ENCODE results near the gene LZTS2. TPM values are rescaled to one million over a fixed set of nuclear protein-coding genes. Genes with fewer than 3 reads are reported as not detected.

The LZTS2 gene
- total and polyA plus RNA-seq, 7 donors, result 10.9 to 169 (median 82.3) TPM

DNA sequence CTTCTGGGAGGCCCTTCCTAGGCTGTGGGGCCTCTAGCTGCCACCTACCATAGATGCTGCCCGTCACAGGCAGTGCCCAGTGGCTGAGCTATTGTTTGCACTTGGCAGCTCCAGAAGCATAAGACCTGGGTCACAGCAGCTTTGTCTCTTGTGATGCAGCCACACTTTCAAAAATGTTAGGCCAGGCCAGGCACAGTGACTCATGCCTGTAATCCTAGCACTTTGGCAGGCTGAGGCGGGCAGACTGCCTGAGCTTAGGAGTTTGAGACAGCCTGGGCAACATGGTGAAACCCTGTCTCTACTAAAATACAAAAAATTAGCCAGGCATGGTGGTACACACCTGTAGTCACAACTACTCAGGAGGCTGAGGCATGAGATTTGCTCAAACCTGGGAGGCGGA, 52.7 kb downstream of the LZTS2 start:
- intact Hi-C loops (cut with DNase I), result no loop called here
- peaks cover 0 to 10% (median 8%) of the 10 kb centered on the region in 4 donors for H3K4me1 ChIP-seq
- no peaks in the 10 kb centered on the region for H3K9me3 ChIP-seq
- H3K27me3 ChIP-seq, result peaks cover 35 to 60% (median 57%) of the 10 kb centered on the region in 3 donors
- H3K4me3 ChIP-seq, result no peak overlapping the region
- 93 to 94% methylated on average over 3 of the region's 3 CpGs for WGBS, 2 donors
- DNase-seq, result no peak
- H3K27ac ChIP-seq, result no peak overlapping the region
- no peaks in the 10 kb centered on the region for H3K36me3 ChIP-seq
- TF ChIP-seq EP300 (IDR thresholded peaks at IDR 0.05), result no peak

DNA sequence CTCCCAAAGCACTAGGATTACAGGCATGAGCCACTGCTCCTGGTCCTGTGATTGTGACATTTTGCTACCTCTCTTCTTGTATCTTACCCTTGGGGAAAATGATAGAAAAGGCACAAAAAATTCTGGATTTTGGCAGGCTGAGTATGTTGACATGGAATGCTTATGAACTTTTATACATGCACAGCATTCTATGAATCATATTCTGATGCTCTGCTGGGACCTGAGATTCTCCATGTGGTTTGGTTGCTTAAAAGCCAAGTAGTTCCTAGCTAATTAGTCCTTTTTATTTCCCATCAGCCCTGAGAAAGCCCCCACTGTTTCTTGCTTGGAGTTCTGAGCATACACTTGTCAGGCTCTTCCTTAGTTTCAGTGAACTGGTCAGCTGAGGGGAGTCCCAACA, 53.9 kb downstream of the LZTS2 start:
- Histone ChIP-seq H3K9me3 (no peaks in the 10 kb centered on the region), H3K27me3 (peaks cover 23 to 47% (median 45%) of the 10 kb centered on the region in 3 donors), H3K36me3 (no peaks in the 10 kb centered on the region), H3K4me3 (no peak overlapping the region), H3K4me1 (peaks cover 0 to 10% (median 8%) of the 10 kb centered on the region in 4 donors), H3K27ac (no peak overlapping the region)
- TF ChIP-seq POLR2AphosphoS5 (IDR thresholded peaks at IDR 0.05) (no peak), POLR2A (IDR thresholded peaks at IDR 0.05) (no peak), EP300 (IDR thresholded peaks at IDR 0.05) (no peak)
- TF ChIP-seq, protein P1, sequence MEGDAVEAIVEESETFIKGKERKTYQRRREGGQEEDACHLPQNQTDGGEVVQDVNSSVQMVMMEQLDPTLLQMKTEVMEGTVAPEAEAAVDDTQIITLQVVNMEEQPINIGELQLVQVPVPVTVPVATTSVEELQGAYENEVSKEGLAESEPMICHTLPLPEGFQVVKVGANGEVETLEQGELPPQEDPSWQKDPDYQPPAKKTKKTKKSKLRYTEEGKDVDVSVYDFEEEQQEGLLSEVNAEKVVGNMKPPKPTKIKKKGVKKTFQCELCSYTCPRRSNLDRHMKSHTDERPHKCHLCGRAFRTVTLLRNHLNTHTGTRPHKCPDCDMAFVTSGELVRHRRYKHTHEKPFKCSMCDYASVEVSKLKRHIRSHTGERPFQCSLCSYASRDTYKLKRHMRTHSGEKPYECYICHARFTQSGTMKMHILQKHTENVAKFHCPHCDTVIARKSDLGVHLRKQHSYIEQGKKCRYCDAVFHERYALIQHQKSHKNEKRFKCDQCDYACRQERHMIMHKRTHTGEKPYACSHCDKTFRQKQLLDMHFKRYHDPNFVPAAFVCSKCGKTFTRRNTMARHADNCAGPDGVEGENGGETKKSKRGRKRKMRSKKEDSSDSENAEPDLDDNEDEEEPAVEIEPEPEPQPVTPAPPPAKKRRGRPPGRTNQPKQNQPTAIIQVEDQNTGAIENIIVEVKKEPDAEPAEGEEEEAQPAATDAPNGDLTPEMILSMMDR (IDR thresholded peaks at IDR 0.05), result no peak
- DNase-seq, result no peak
- intact Hi-C loops (cut with DNase I), result no loop called here

DNA sequence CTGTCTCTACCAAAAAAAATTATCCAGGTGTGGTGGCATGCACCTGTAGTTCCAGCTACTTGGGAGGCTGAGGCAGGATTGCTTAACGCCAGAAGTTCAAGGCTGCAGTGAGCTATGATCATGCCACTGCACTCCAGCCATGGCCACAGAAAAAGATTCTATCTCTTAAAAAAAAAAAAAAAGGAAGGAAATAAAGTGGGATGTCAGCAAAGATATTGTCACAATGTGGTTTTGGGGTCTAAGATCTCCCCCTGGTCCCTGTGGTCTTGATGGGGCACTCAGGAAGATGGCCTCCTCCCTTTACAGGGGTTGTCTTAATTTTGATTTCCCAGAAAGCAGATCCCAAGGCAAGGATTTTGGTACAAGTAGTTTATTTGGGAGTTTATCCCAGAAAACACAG, 54.7 kb downstream of the LZTS2 start:
- Histone ChIP-seq H3K36me3 (no peaks in the 10 kb centered on the region), H3K4me1 (peaks cover 0 to 10% (median 8%) of the 10 kb centered on the region in 4 donors), H3K27me3 (peaks cover 14 to 39% (median 36%) of the 10 kb centered on the region in 3 donors), H3K27ac (no peak overlapping the region), H3K4me3 (no peak overlapping the region), H3K9me3 (no peaks in the 10 kb centered on the region)
- WGBS, 2 donors, result 81 to 87% methylated on average over 1 of the region's 1 CpG
- TF ChIP-seq, protein P1 (IDR thresholded peaks at IDR 0.05), result no peak
- TF ChIP-seq EP300 (IDR thresholded peaks at IDR 0.05) (no peak), POLR2AphosphoS5 (IDR thresholded peaks at IDR 0.05) (no peak), POLR2A (IDR thresholded peaks at IDR 0.05) (no peak)
- no peak for DNase-seq
- intact Hi-C loops (cut with DNase I), result no loop called here

DNA sequence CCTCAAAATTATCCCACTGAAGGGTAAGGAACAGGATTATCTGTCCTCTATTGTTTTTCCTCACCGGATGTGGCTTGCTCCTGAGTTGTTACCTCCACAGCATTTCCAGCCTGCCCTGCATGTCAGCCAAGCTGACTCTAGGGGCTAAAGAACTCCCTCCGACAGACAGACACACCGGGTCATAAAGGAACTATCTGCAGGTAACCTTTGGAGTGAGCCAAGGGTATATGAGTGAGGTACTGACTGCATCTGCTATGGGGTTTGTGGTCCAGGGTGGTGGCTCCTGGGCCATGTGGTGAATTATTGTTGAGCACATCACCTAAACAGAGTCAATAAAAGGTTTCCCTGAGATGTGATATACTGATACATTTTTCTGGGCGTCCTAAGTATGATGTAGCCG, 55.3 kb downstream of the LZTS2 start:
- no peak for DNase-seq
- no peak overlapping the region for H3K27ac ChIP-seq
- 87 to 90% methylated on average over 5 of the region's 5 CpGs for WGBS, 2 donors
- TF ChIP-seq, protein P1 (IDR thresholded peaks at IDR 0.05), result no peak
- TF ChIP-seq POLR2AphosphoS5 (IDR thresholded peaks at IDR 0.05), result no peak
- no peak for TF ChIP-seq POLR2A (IDR thresholded peaks at IDR 0.05)
- TF ChIP-seq EP300 (IDR thresholded peaks at IDR 0.05), result no peak
- H3K9me3 ChIP-seq, result no peaks in the 10 kb centered on the region
- no peaks in the 10 kb centered on the region for H3K36me3 ChIP-seq
- H3K4me1 ChIP-seq, result peaks cover 0 to 9% (median 7%) of the 10 kb centered on the region in 4 donors
- intact Hi-C loops (cut with DNase I), result no loop called here
- peaks cover 11 to 34% (median 31%) of the 10 kb centered on the region in 3 donors for H3K27me3 ChIP-seq
- no peak overlapping the region for H3K4me3 ChIP-seq

DNA sequence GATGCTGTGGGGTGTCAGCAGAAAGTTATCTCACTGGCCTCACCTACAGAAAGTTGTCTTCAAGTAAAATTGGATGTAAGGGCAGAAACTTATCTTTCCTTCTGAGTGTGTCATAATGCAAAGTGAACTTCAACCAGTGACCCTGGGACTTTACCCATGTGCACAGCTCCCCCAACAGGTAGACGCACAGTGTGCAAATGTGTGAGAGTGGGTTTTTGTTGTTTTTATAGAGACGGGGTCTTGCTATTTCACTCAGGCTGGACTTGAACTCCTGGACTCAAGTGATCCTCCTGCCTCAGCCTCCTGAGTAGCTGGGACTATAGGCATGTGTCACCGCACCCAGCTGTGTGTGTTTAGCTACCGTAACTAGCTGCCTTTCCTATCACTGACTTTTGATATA, 55.8 kb downstream of the LZTS2 start:
- H3K27me3 ChIP-seq, result peaks cover 6 to 28% (median 26%) of the 10 kb centered on the region in 3 donors
- no peak overlapping the region for H3K27ac ChIP-seq
- H3K4me3 ChIP-seq, result no peak overlapping the region
- no peaks in the 10 kb centered on the region for H3K36me3 ChIP-seq
- WGBS, 2 donors, result 70 to 96% methylated on average over 4 of the region's 4 CpGs
- TF ChIP-seq, protein P1 (IDR thresholded peaks at IDR 0.05), result no peak
- TF ChIP-seq POLR2A (IDR thresholded peaks at IDR 0.05) (no peak), EP300 (IDR thresholded peaks at IDR 0.05) (no peak), POLR2AphosphoS5 (IDR thresholded peaks at IDR 0.05) (no peak)
- intact Hi-C loops (cut with DNase I), result no loop called here
- H3K9me3 ChIP-seq, result no peaks in the 10 kb centered on the region
- no peak for DNase-seq
- H3K4me1 ChIP-seq, result peaks cover 0 to 9% (median 7%) of the 10 kb centered on the region in 4 donors
